Measurements from ENCODE around the gene GSAP. TPM values are rescaled to one million over a fixed set of nuclear protein-coding genes. Genes with fewer than 3 reads are reported as not detected.

Gene GSAP
- total RNA-seq, 1 donor from 2014 or later = 1.9 TPM

DNA sequence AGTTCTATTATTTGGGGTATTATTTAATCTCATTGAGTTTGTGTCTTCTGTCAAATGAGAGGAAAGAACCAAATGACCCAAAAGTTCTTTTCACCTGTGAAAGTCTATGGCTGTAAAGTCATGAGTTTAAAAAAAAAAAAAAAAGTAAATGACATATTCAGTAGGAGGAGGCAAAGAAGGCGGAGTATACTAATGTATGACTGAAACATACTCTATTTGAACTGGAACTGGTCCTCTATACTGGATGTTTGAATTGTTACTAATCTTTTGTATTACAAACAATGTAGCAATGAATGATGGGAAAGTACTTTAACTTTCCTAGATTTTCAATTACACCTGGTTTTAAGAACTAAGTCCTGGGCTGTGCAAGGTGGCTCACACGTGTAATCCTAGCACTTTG, 24.9 kb upstream of the GSAP start:
- Mint-ChIP-seq H3K27me3 (ENCODE audit: unreplicated experiment) (no peaks in the 10 kb centered on the region), H3K9me3 (ENCODE audit: unreplicated experiment) (no peaks in the 10 kb centered on the region), H3K36me3 (ENCODE audit: low read depth, unreplicated experiment) (no peaks in the 10 kb centered on the region)

GRCh38 chr7:77439572-77439971, 23.4 kb upstream of the GSAP start:
- Mint-ChIP-seq H3K27me3 (ENCODE audit: unreplicated experiment) (no peaks in the 10 kb centered on the region), H3K27ac (ENCODE audit: unreplicated experiment) (no peak overlapping the region), H3K9me3 (ENCODE audit: unreplicated experiment) (no peaks in the 10 kb centered on the region), H3K4me1 (ENCODE audit: unreplicated experiment) (peaks cover 3% of the 10 kb centered on the region), H3K36me3 (ENCODE audit: low read depth, unreplicated experiment) (no peaks in the 10 kb centered on the region), H3K4me3 (ENCODE audit: unreplicated experiment) (no peak overlapping the region)
- DNase-seq (ENCODE audit: low spot score) = no peak
- no peak for TF ChIP-seq CTCF (IDR thresholded peaks at IDR 0.05; ENCODE audit: unreplicated experiment)

More for the DNA sequence above, 24.9 kb upstream of the GSAP start:
- DNase-seq (ENCODE audit: low spot score) = no peak
- no peak for TF ChIP-seq CTCF (IDR thresholded peaks at IDR 0.05; ENCODE audit: unreplicated experiment)
- Mint-ChIP-seq H3K4me3 (ENCODE audit: unreplicated experiment) (no peak overlapping the region), H3K4me1 (ENCODE audit: unreplicated experiment) (peaks cover 3% of the 10 kb centered on the region), H3K27ac (ENCODE audit: unreplicated experiment) (no peak overlapping the region)

GRCh38 chr7:77438131-77438530, 22.0 kb upstream of the GSAP start:
- Mint-ChIP-seq H3K27ac (ENCODE audit: unreplicated experiment) (no peak overlapping the region), H3K36me3 (ENCODE audit: low read depth, unreplicated experiment) (no peaks in the 10 kb centered on the region), H3K4me1 (ENCODE audit: unreplicated experiment) (peaks cover 12% of the 10 kb centered on the region), H3K27me3 (ENCODE audit: unreplicated experiment) (no peaks in the 10 kb centered on the region), H3K4me3 (ENCODE audit: unreplicated experiment) (no peak overlapping the region), H3K9me3 (ENCODE audit: unreplicated experiment) (no peaks in the 10 kb centered on the region)
- no peak for DNase-seq (ENCODE audit: low spot score)
- TF ChIP-seq CTCF (IDR thresholded peaks at IDR 0.05; ENCODE audit: unreplicated experiment) = no peak

DNA sequence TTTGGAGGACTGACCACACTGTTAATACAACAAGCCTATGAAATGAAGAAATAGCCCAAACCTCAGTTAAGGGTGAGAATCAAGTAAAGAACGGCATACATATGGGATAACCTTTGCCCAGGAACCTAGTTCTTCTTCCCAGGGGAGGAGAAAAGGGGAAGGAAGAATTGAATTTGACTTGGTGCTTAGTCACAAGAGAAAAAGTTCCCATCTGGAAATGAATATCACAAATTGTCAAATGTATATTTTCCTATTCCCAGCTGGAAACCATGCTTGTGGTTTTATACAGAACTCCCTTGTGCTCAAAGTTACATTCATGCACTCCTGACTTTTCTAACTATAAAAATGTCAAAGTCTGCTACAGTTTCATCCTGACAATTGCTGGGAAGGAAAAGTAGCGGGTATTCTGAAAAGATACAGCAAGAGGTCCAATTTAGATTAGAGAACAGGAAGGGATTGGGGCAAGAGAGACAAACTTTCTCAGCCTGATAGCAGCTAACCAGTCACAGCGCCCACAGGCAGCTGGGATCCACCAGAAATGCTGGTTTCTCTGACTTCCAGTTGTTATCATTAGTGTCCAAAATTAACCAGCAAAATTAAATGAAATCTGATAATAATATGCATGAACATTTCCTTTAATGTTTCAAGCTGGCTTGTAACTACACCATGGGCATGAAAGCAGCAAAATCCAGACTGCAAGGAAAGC, 18.6 kb upstream of the GSAP start:
- Mint-ChIP-seq H3K4me1 (ENCODE audit: unreplicated experiment) (peaks cover 26% of the 10 kb centered on the region), H3K27ac (ENCODE audit: unreplicated experiment) (no peak overlapping the region), H3K9me3 (ENCODE audit: unreplicated experiment) (no peaks in the 10 kb centered on the region), H3K36me3 (ENCODE audit: low read depth, unreplicated experiment) (no peaks in the 10 kb centered on the region), H3K27me3 (ENCODE audit: unreplicated experiment) (no peaks in the 10 kb centered on the region), H3K4me3 (ENCODE audit: unreplicated experiment) (no peak overlapping the region)
- DNase-seq (ENCODE audit: low spot score) = no peak
- no peak for TF ChIP-seq CTCF (IDR thresholded peaks at IDR 0.05; ENCODE audit: unreplicated experiment)

GRCh38 chr7:77433901-77434300, 17.8 kb upstream of the GSAP start:
- Mint-ChIP-seq H3K27me3 (ENCODE audit: unreplicated experiment) (no peaks in the 10 kb centered on the region), H3K36me3 (ENCODE audit: low read depth, unreplicated experiment) (no peaks in the 10 kb centered on the region), H3K9me3 (ENCODE audit: unreplicated experiment) (no peaks in the 10 kb centered on the region), H3K27ac (ENCODE audit: unreplicated experiment) (no peak overlapping the region), H3K4me3 (ENCODE audit: unreplicated experiment) (no peak overlapping the region), H3K4me1 (ENCODE audit: unreplicated experiment) (peaks cover 31% of the 10 kb centered on the region)
- no peak for TF ChIP-seq CTCF (IDR thresholded peaks at IDR 0.05; ENCODE audit: unreplicated experiment)
- no peak for DNase-seq (ENCODE audit: low spot score)

Data from endothelial cell (in vitro differentiated cells).